Fibroblast of skin of left quadriceps (primary cell): ENCODE results near the gene TXNRD3.
"Not testable (repeated sequence)": the region's sequence is repeated elsewhere in the genome, so short reads cannot be mapped to it uniquely, and the experiment has no call there.

Experiments used
- DNase-seq, 2 experiments: peaks; one replicate each; pipeline ENCODE4 v3.0.0-alpha.2; 2013; ENCODE audit warnings: low read depth in 2 of 2

TXNRD3 gene

GRCh38 chr3:126646674-126647073, 8.2 kb downstream of the TXNRD3 start:
- no peak for DNase-seq

DNA sequence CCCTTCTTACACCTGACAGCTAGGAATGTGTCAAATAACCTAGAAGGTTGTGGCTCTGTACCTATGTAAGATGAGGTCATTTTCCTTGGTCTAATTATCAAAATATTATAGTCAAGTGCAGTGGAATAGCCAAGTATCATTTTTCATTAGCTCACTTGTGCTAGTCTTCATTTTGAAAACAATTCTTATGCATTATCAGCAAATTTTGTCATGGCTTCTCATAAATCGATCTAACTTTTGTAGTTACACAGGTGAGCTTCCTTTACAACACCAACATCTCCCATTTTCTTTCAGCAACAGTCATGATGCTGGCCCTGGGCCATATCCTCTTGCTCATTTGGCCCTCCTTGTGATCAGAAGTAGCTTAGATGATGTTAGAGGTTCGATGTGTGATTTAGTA, 10.3 kb downstream of the TXNRD3 start:
- no peak for DNase-seq

- DNase-seq, result no peak
These were observed 16.1 kb downstream of the TXNRD3 start for GRCh38 chr3:126638790-126639189.

GRCh38 chr3:126636436-126636835, 18.5 kb downstream of the TXNRD3 start:
- DNase-seq, result no peak

GRCh38 chr3:126634803-126635202, 20.1 kb downstream of the TXNRD3 start:
- no peak for DNase-seq

- DNase-seq, result no peak
These were observed 24.9 kb downstream of the TXNRD3 start for GRCh38 chr3:126630020-126630419.

DNA sequence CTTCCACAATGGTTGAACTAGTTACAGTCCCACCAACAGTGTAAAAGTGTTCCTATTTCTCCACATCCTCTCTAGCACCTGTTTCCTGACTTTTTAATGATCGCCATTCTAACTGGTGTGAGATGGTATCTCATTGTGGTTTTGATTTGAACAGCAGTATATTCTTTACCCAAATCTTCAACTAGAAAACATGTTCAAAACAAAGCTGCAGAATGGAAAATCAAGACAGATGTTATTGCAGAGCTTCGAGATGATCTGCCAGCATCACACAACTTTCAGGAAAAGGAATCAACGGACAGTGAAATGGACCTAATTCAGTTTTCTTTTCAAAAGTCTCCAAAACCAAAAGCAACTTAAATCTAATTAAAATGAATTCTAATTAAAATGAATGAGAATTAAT, 29.2 kb downstream of the TXNRD3 start:
- DNase-seq, result not testable (repeated sequence)

- no peak for DNase-seq
These were observed 32.2 kb downstream of the TXNRD3 start for GRCh38 chr3:126622694-126623093.

DNA sequence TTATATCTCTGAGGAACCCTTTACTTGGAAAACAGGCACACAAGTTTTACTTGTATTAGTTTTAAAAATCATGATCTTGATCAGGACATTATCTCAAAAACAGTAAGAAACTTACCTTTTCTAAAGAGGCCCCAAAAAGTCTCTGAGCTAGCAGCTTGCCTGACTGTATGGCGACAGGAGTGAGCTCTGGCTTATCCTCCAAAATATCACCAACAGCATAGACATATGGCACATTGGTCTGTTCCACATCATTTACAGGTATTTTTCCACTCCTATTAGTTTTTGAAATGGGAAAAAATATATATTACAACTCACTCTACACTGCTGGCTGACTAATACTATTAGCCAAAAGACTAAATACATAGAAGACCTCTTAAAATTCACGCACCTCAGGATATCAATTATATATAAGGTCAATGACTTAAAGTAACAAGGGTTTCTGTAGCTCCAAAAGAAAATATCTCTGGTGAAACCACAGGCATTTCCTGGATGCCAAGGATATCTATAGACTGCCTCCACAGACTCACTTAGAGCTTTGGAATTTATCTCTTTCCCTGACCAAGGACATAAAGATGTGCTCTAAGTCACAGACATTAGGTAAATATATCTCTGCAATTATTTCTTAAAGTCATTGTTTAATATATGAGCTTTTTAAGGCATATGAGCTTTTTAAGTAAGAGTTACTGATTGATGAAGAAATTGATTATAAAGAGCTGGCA, 33.1 kb downstream of the TXNRD3 start:
- DNase-seq, result peak; percentile 44 to 48

DNA sequence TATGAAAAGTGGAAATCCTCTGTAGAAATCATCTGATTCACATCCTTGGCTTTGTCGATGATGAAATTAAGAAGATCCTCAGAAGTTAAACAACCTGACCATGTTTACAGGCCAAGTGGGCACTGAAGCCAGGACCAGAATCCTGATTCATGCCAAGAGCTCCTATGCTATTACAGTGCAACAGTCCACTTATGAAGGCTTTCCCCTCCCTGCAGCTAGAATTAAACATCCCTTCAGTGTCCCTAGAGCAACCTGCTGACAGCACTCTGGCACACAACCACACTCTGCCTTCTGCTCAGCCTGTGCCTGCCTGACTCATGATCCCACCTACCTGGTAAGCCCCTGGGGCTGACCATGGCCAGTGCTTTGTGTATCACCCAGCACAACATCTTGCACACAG, 33.8 kb downstream of the TXNRD3 start:
- peak in 1 of 2 experiments; percentile 9 for DNase-seq

GRCh38 chr3:126620738-126621137, 34.2 kb downstream of the TXNRD3 start:
- DNase-seq, result no peak

DNA sequence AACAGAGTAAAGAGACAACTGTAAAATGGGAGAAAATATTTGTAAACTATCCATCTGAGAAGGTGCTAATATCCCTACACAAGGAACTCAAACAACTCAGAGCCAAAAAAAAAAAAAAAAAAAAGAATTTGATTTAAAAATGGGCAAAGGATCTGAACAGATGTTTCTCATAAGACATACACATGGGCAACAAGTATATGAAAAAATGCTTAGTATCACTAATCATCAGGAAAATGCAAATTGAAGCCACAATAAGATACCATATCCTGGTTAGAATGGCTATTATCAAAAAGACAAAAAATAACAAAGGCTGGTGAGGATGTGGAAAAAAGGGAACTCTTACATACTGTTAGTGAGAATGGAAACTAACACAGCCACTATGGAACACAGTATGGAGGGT, 36.2 kb downstream of the TXNRD3 start:
- DNase-seq, result no peak

DNA sequence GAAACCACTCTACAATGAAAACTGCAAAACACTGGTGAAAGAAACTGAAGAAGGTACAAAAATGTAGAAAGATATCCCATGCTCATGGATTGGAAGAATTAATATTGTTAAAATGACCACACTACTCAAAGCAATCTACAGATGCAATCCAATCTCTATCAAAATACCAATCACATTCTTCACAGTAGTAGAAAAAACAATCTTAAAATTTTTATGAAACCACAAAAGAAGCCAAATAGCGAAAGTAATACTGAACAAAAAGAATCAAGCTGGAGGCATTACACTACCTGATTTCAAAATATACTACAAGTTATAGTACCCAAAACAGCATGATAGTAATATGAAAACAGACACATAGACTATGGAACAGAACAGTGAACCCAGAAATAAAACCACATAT, 36.9 kb downstream of the TXNRD3 start:
- DNase-seq, result peak in 1 of 2 experiments; percentile 9

DNA sequence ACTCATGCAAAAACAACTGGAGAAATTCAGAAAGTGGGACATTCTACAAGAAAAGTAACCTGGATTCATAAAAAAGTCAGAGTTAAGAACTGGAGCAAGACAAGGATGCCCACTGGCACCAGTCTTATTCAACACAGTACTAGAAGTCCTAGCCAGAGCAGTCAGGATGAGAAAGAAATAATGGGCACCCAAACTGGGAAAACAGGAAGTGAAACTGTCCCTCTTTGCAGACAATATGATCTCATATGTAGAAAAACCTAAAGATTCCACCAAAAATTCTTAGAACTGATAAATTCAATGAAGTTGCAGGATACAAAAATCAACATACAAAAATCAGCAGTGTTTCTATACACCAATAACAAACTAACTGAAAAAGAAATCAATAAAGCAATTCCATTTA, 37.4 kb downstream of the TXNRD3 start:
- no peak for DNase-seq

DNA sequence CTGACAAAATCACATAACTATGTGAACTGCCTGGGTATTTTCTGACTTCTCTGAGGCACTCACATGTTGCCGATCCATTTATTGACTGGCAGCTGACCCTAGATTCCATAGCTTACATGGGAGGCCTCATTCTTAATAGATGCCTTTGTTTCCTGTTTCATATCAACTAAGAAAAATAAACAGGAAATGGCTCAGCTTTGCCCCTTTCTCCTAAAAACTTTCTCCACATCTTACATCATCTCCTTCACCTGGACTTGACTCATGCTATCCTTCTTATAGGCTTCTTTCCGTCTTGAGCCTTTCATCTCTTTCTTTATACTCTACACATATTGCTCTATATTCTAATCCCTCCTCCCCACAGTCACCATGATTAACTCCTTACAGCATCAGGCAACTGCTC, 38.0 kb downstream of the TXNRD3 start:
- no peak for DNase-seq

DNA sequence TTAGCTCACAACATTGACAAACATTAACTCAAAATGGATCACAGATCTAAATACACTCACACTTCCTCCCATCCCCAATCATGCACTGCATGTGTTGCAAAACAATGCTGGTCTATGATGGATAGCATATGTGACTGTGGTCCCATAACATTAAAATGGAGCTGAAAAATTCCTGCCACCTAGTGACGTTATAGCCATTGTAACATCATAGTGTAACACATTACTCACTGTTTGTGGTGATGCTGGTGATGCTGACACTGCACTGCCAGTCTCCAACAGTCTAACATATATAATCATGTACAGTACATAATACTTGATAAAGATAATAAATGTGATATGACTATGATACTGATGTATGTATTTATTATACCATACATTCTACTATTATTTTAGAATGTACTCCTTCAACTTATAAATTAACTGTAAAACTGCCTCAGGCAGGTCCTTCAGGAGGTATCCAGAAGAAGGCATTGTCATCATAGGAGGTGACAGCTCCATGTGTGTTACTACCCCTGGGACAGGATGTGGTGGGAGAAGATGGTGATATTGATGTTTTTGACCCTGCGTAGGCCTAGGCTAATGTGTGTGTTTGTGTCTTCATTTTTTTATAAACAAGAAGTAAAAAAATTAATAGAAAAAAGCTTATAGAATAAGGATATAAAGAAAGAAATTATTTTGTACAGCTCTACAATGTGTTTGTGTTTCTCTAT, 41.3 kb downstream of the TXNRD3 start:
- DNase-seq, result peak; percentile 27 to 31

- no peak for DNase-seq
These were observed 42.3 kb downstream of the TXNRD3 start for GRCh38 chr3:126612479-126613205.

GRCh38 chr3:126609909-126610308, 45.0 kb downstream of the TXNRD3 start:
- no peak for DNase-seq

GRCh38 chr3:126607214-126607908, 47.6 kb downstream of the TXNRD3 start:
- peak in 1 of 2 experiments; percentile 16 for DNase-seq

- DNase-seq, result no peak
These were observed 48.9 kb downstream of the TXNRD3 start for GRCh38 chr3:126606001-126606400.

GRCh38 chr3:126604691-126605090, 50.2 kb downstream of the TXNRD3 start:
- DNase-seq, result no peak

DNA sequence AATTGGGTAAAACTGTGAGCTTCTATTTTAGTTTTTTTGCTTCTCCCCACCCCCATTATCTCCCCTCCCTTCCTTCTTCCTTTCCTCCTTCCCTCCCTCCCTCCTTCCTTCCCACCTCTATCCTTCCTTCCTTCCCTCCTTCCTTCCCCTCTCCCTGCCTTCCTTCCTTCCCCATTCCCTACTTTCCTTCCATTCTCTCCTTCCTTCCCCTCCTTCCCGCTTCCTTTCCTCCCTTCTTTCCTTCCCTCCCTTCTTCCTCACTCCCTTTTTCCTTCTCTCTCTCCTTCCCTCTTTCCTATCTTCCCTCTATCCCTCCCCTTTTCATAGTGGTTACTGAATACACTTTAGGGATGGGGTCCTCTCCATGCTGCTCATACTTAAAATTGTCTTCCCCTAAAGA, 55.8 kb downstream of the TXNRD3 start:
- DNase-seq, result no peak
